ENCODE measurements around the gene ROPN1.
"Not testable (repeated sequence)": the region's sequence is repeated elsewhere in the genome, so short reads cannot be mapped to it uniquely, and the experiment has no call there.

Gene ROPN1

GRCh38 chr3:124014366-124014942, 22.5 kb upstream of the ROPN1 start:
- H3K4me3 ChIP-seq (ENCODE audit: low read depth, low read length), result no peak overlapping the region
- TF ChIP-seq CTCF (IDR thresholded peaks at IDR 0.05; ENCODE audit: low read depth, low read length), result no peak

GRCh38 chr3:124008321-124008720, 16.4 kb upstream of the ROPN1 start:
- H3K4me3 ChIP-seq (ENCODE audit: low read depth, low read length), result not testable (repeated sequence)

- TF ChIP-seq CTCF (IDR thresholded peaks at IDR 0.05; ENCODE audit: low read depth, low read length), result no peak
- H3K4me3 ChIP-seq (ENCODE audit: low read depth, low read length), result no peak overlapping the region
Measured at GRCh38 chr3:124007186-124007585, 15.3 kb upstream of the ROPN1 start.

GRCh38 chr3:124002405-124003079, 10.6 kb upstream of the ROPN1 start:
- not testable (repeated sequence) for H3K4me3 ChIP-seq (ENCODE audit: low read depth, low read length)

- not testable (repeated sequence) for H3K4me3 ChIP-seq (ENCODE audit: low read depth, low read length)
Measured at GRCh38 chr3:124001366-124001765, 9.4 kb upstream of the ROPN1 start.

- H3K4me3 ChIP-seq (ENCODE audit: low read depth, low read length), result no peak overlapping the region
- no peak for TF ChIP-seq CTCF (IDR thresholded peaks at IDR 0.05; ENCODE audit: low read depth, low read length)
Measured at GRCh38 chr3:123997543-123997942, 5.6 kb upstream of the ROPN1 start.

- no peak for TF ChIP-seq CTCF (IDR thresholded peaks at IDR 0.05; ENCODE audit: low read depth, low read length)
Measured at GRCh38 chr3:123993818-123994217, 1.9 kb upstream of the ROPN1 start.

GRCh38 chr3:123986427-123986826, 5.5 kb downstream of the ROPN1 start:
- no peak for TF ChIP-seq CTCF (IDR thresholded peaks at IDR 0.05; ENCODE audit: low read depth, low read length)
- no peak overlapping the region for H3K4me3 ChIP-seq (ENCODE audit: low read depth, low read length)

More at GRCh38 chr3:123993818-123994217, 1.9 kb upstream of the ROPN1 start:
- no peak overlapping the region for H3K4me3 ChIP-seq (ENCODE audit: low read depth, low read length)

- H3K4me3 ChIP-seq (ENCODE audit: low read depth, low read length), result no peak overlapping the region
- TF ChIP-seq CTCF (IDR thresholded peaks at IDR 0.05; ENCODE audit: low read depth, low read length), result no peak
Measured at GRCh38 chr3:123984957-123985356, 7.0 kb downstream of the ROPN1 start.
